Right atrium auricular region (tissue), 2 donors: ENCODE results near the gene ENDOU. TPM values are rescaled to one million over a fixed set of nuclear protein-coding genes. Genes with fewer than 3 reads are reported as not detected.

Experiments
- DNase-seq: peaks from one replicate; pipeline ENCODE4 v3.0.0-alpha.2; 2019; ENCODE audit warnings: low spot score
- H3K27ac ChIP-seq, 2 donors: fragments of 200-600 bp; sonication (generic); 1 replicate in 1 of 2; 2 replicates in 1 of 2; pipeline ENCODE4 v1.5.1; 2016 to 2019
- H3K27me3 ChIP-seq, 2 donors: fragments of 200-600 bp; sonication (generic); one replicate each; pipeline versions ENCODE4 v1.5.1 to v1.6.0; 2017 to 2019
- H3K36me3 ChIP-seq: fragments of 200-600 bp; sonication (generic); one replicate; pipeline ENCODE4 v1.5.1; 2016
- H3K4me1 ChIP-seq, 2 donors: fragments of 200-600 bp; sonication (generic); one replicate each; pipeline versions ENCODE4 v1.5.1 to v1.6.0; 2017 to 2019
- H3K4me3 ChIP-seq, 2 donors: fragments of 200-600 bp; sonication (generic); 1 replicate in 1 of 2; 2 replicates in 1 of 2; pipeline ENCODE4 v1.5.1; 2017 to 2019; ENCODE audit warnings: mild to moderate bottlenecking in 1 of 2, moderate library complexity in 1 of 2
- H3K9me3 ChIP-seq, 2 donors: fragments of 200-600 bp; sonication (generic); one replicate each; pipeline ENCODE4 v1.5.1; 2019
- CTCF ChIP-seq, 2 donors: fragments of 200-600 bp; sonication (generic); IDR thresholded peaks; one replicate each; pipeline ENCODE4 v1.5.1; 2019; ENCODE audit warnings: antibody characterized with exemption in 2 of 2
- total RNA-seq, 2 donors: library from RNA; depleted of rRNA; stranded (reverse); fragments of >200 nt; gene quantifications; one replicate each; pipeline ENCODE4 v1.1.0, GENCODE V29; 2016

The ENDOU gene
- total RNA-seq, 2 donors from 2014 or later = 0.55 to 2.1 TPM

- H3K27me3 ChIP-seq = no peaks in the 10 kb centered on the region
- H3K4me1 ChIP-seq = peaks cover 0 to 74% of the 10 kb centered on the region in 2 donors
- no peaks in the 10 kb centered on the region for H3K9me3 ChIP-seq
- H3K4me3 ChIP-seq = no peak overlapping the region
- peak overlapping the region; percentile 41 to 47 for H3K27ac ChIP-seq
- DNase-seq = peak; percentile 74
- H3K36me3 ChIP-seq = no peaks in the 10 kb centered on the region
- no peak for TF ChIP-seq CTCF (IDR thresholded peaks at IDR 0.05)
These were observed 14.7 kb upstream of the ENDOU start for GRCh38 chr12:47739979-47740378.

- H3K36me3 ChIP-seq = no peaks in the 10 kb centered on the region
- no peak for TF ChIP-seq CTCF (IDR thresholded peaks at IDR 0.05)
- peaks cover 0 to 81% of the 10 kb centered on the region in 2 donors for H3K4me1 ChIP-seq
These were observed 14.0 kb upstream of the ENDOU start for GRCh38 chr12:47739297-47739696.

GRCh38 chr12:47737936-47738594 is 12.8 kb upstream of the ENDOU start:
- no peak for DNase-seq
- Histone ChIP-seq H3K4me1 (peaks cover 0 to 84% of the 10 kb centered on the region in 2 donors), H3K27me3 (no peaks in the 10 kb centered on the region), H3K4me3 (no peak overlapping the region), H3K27ac (peak overlapping the region; percentile 83 to 87), H3K9me3 (no peaks in the 10 kb centered on the region), H3K36me3 (no peaks in the 10 kb centered on the region)
- TF ChIP-seq CTCF (IDR thresholded peaks at IDR 0.05) = no peak

More at GRCh38 chr12:47739297-47739696, 14.0 kb upstream of the ENDOU start:
- no peak for DNase-seq
- no peaks in the 10 kb centered on the region for H3K9me3 ChIP-seq
- H3K27me3 ChIP-seq = no peaks in the 10 kb centered on the region
- H3K4me3 ChIP-seq = no peak overlapping the region
- H3K27ac ChIP-seq = peak overlapping the region; percentile 41 to 83

- peak; percentile 90 for DNase-seq
- peak overlapping the region in 1 of 2 donors; percentile 14 for H3K4me3 ChIP-seq
These were observed 11.8 kb upstream of the ENDOU start for GRCh38 chr12:47736877-47737676.

GRCh38 chr12:47736216-47736615 is 10.9 kb upstream of the ENDOU start:
- no peak for TF ChIP-seq CTCF (IDR thresholded peaks at IDR 0.05)
- Histone ChIP-seq H3K27me3 (no peaks in the 10 kb centered on the region), H3K36me3 (no peaks in the 10 kb centered on the region), H3K4me1 (peaks cover 0 to 77% of the 10 kb centered on the region in 2 donors), H3K4me3 (no peak overlapping the region), H3K27ac (peak overlapping the region; percentile 83 to 87), H3K9me3 (no peaks in the 10 kb centered on the region)
- DNase-seq = no peak

More at GRCh38 chr12:47736877-47737676, 11.8 kb upstream of the ENDOU start:
- no peaks in the 10 kb centered on the region for H3K9me3 ChIP-seq
- peaks cover 0 to 81% of the 10 kb centered on the region in 2 donors for H3K4me1 ChIP-seq
- TF ChIP-seq CTCF (IDR thresholded peaks at IDR 0.05) = no peak
- H3K36me3 ChIP-seq = no peaks in the 10 kb centered on the region
- peak overlapping the region; percentile 83 to 87 for H3K27ac ChIP-seq
- H3K27me3 ChIP-seq = no peaks in the 10 kb centered on the region
